Measurements from ENCODE around the gene PIGU.

Gene PIGU

GRCh38 chr20:34675993-34676641, 775 bp downstream of the PIGU start (continued):
- TF ChIP-seq ZNF585B (tag by site-specific recombination; IDR thresholded peaks at IDR 0.05) (no peak), ZNF335 (tag by site-specific recombination; conservative IDR thresholded peaks at IDR 0.05) (no peak), RBAK (tag by site-specific recombination; IDR thresholded peaks at IDR 0.05) (no peak), TSHZ1 (tag by site-specific recombination; IDR thresholded peaks at IDR 0.05; ENCODE audit: borderline replicate concordance) (no peak), GFI1B (tag by site-specific recombination; IDR thresholded peaks at IDR 0.05) (no peak), ZNF530 (tag by site-specific recombination; IDR thresholded peaks at IDR 0.05; ENCODE audit: low read depth) (no peak), KLF10 (tag by site-specific recombination; IDR thresholded peaks at IDR 0.05) (no peak), ZNF416 (tag by site-specific recombination; IDR thresholded peaks at IDR 0.05) (no peak), SCRT1 (tag by site-specific recombination; IDR thresholded peaks at IDR 0.05; ENCODE audit: borderline replicate concordance) (no peak), ZNF121 (tag by site-specific recombination; IDR thresholded peaks at IDR 0.05) (0 out of 2 replicates have a peak, but pooled peaks have one; percentile 1), ZBTB1 (tag by site-specific recombination; IDR thresholded peaks at IDR 0.05) (no peak), GLIS1 (tag by site-specific recombination; IDR thresholded peaks at IDR 0.05) (no peak), ZBTB6 (tag by site-specific recombination; IDR thresholded peaks at IDR 0.05) (no peak), ZNF391 (tag by site-specific recombination; IDR thresholded peaks at IDR 0.05; ENCODE audit: borderline replicate concordance, low read depth) (no peak), IKZF3 (tag by site-specific recombination; IDR thresholded peaks at IDR 0.05) (no peak; the same call in 1 of the 2 replicates), ZNF404 (tag by site-specific recombination; IDR thresholded peaks at IDR 0.05) (no peak), PRDM1 (tag by site-specific recombination; IDR thresholded peaks at IDR 0.05) (peak; percentile 96), KLF17 (tag by site-specific recombination; IDR thresholded peaks at IDR 0.05) (no peak), ZXDB (tag by site-specific recombination; IDR thresholded peaks at IDR 0.05) (no peak)

GRCh38 chr20:34675561-34675960, 1.3 kb downstream of the PIGU start:
- TF ChIP-seq ZNF175 (tag by site-specific recombination; IDR thresholded peaks at IDR 0.05) (no peak), BCL11A (tag by site-specific recombination; IDR thresholded peaks at IDR 0.05; ENCODE audit: low read depth) (no peak), GLIS1 (tag by site-specific recombination; IDR thresholded peaks at IDR 0.05) (peak; percentile 53), ZNF677 (tag by site-specific recombination; IDR thresholded peaks at IDR 0.05) (no peak), ZNF121 (tag by site-specific recombination; IDR thresholded peaks at IDR 0.05) (peak; percentile 55; the same call in 1 of the 2 replicates), ZNF266 (tag by site-specific recombination; IDR thresholded peaks at IDR 0.05; ENCODE audit: low read depth) (no peak)
- Histone ChIP-seq H3K36me3 (ENCODE audit: control insufficient read depth in 2 of 2, insufficient read depth in 1 of 2, low read length in 2 of 2) (no peaks in the 10 kb centered on the region; a peak in 1 of 3 replicates), H3K4me1 (ENCODE audit: control insufficient read depth, insufficient read depth, low read length) (no peaks in the 10 kb centered on the region), H3K9me3 (ENCODE audit: control insufficient read depth, insufficient read depth, low read depth, low read length) (no peaks in the 10 kb centered on the region), H3K4me3 (ENCODE audit: low read depth, low read length) (no peak overlapping the region), H3K27ac (ENCODE audit: extremely low read depth, low read depth, low read length) (no peak overlapping the region)
- ChIA-PET CTCF (interaction anchor here (0.7 to 1.1 kb wide), 2 partner anchors 12 to 113 kb away, joined by 3 read pairs; no protein-coding TSS in a partner anchor), POLR2A (interaction anchor here (0.6 kb wide), 1 partner anchor 86 kb away, joined by 3 read pairs; no protein-coding TSS in a partner anchor)

All from HEK293 (cell line).